Limb (tissue), 2 donors: ENCODE results near the gene HIVEP2.

Experiments
- DNase-seq, 2 donors: peaks; one replicate each; pipeline ENCODE4 v3.0.0-alpha.2; 2016; ENCODE audit errors: extremely low spot score in 2 of 2

Gene HIVEP2

GRCh38 chr6:142845143-142845571 lies 99.8 kb downstream of the HIVEP2 start:
- no peak for DNase-seq

DNA sequence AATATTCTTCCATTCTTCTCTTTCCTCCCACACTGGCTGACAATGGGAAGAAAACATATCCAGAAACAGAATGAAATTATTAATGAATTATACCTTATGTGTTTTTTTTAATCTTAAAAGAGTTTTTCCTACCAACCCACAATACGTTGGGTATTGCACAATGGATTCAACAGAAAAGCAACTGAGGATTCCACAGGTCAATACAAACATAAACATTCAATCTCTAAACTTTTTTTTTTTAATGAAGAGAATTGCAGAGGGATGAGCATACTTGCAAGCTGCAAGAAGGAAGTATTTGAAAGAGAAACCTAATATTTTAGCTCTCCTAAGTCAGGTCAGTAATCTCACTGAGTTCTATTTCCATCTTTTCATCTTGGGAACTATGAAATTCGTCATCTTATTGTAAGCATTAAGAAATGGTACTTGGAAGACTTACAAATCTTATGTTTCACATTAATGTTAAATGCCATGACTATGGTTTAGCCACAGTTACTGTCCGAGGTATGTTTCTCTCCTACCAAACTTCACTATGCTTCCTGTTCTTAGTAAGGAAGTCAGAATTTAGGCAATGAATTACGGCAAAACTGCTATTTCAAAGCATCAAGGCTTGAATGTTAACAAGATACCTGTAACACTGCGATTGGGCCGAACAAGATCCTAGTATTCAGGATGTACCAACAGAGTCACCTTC lies 100.8 kb downstream of the HIVEP2 start:
- no peak for DNase-seq

GRCh38 chr6:142843361-142843760 lies 101.6 kb downstream of the HIVEP2 start:
- DNase-seq = no peak

GRCh38 chr6:142842418-142843261 lies 102.3 kb downstream of the HIVEP2 start:
- DNase-seq = no peak

DNA sequence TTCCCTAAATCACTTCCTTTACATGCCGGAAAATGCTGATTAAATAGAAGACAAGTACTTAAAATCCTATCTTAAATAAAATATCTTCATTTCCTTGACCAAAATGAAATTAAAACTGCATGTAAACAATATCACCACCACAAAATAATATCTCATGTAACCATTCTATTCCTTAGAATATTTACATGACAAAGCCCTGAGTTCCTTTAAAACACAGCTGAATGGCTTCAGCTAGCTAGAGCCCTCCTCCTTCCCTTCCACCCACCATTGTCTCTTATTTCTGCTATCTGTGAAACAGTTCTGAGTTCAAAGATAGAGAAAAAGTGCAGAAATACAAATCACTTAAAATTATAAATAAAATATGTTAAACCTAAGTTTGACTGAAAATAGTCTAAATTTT lies 103.1 kb downstream of the HIVEP2 start:
- no peak for DNase-seq

DNA sequence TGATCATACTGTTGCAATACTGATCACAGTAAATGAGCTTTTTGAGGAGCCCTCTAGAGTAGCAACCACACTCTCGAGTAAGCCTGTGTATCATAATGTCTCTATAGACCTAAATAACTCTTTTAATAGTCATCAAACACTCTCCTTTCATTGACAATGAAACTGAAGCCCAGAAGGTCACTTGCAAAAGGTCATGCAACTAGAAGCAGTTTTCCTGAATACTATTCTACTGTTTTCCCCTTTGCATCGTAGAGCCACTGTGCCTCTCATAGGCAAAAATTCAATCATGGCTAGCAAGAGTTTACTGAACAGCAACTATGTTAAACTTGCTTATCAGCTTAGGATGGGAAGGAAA lies 105.3 kb downstream of the HIVEP2 start:
- no peak for DNase-seq

DNA sequence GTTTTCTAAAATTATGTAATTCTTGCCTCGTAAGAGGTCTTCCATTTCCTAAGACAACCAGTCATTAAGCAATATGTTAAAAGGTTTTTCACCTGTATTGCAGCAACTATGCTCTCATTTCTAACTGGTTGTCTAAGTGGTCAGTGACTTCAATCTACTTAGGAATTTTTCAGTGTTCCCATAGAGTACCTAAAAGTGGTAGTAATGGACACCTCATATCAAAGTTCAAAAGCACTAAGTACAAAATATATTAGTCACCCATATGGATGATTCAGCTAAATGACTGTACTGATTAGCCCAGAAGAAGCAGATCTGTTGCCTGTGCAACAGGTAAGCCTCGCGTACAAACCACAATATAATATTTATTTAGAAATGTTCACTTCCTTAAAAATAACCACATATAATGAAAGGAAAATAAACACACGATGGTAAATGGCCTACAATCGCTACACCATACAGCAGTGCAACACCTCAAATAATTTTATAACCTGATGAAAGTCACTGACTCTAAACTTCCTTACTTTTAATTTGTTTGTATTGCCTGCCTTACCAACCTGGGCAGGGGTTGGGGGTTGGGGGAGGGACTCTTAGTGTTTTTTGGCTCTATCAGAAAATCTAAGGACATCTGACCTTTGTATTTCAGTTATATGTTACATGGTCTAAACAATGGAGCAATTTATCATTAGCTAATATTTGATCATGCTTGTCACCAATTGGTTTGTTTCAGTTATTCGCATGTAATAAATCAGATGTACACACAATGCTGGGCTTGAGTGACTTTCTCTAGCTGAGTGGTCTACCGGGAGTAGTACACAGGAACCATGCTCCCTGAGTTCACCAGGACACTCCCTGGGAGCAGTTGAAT lies 105.9 kb downstream of the HIVEP2 start:
- DNase-seq = no peak

GRCh38 chr6:142835787-142836535 lies 109.0 kb downstream of the HIVEP2 start:
- no peak for DNase-seq

DNA sequence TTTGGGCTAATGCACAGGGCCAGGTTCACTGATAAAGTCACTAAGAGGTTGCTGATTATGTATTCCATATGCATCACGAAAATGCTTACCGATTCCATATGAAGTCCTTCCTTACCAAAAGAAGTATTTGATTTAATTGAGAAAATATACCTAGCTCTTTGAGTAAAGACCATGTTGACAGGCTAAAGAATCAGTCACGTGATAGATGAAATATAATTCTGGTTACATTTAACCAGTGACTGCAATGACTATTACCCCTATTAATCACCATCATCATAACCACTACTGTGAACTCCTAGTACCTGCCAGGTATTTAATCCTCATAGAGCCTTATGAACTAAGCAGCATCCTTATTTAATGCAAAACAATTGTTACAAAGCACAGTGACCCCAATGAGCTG lies 110.1 kb downstream of the HIVEP2 start:
- no peak for DNase-seq

- DNase-seq = no peak
These were observed 111.2 kb downstream of the HIVEP2 start for GRCh38 chr6:142833798-142834197.

DNA sequence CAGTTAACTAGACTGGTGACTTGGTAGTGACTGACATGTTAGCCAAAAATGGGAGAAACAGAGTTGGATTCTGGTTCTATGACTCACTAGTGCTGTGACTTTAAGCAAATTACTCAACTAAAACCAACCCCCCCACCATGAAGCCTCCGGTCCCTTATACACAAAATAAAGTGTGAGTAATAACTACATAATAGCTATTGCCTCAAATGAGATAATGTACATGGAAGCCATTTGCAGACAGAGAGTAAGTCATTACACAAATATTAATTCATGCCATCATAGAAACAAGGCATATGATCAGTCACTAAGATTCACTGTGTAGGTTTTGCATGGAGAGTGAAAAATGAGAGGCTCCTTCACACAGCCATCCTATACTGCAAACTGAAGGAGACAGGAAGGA lies 111.9 kb downstream of the HIVEP2 start:
- no peak for DNase-seq

DNA sequence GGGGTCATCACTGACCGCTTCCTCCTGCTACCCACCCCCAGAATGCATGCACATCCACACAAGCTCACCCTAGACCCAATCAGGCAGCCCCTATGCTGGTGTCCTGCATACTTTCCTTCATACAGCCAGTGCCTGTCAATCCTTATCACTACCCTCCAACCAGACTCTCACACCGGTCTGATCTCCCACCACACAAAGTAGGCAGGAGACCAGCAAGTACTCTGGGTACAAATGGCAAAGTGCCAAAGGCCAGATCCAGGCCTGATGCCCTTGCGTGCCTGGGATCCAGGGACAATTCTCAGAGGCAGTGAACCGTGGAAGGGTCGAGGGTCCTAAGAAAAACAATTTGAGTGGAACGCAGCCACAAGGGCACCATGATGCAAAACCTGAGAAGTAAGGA lies 114.2 kb downstream of the HIVEP2 start:
- DNase-seq = no peak

DNA sequence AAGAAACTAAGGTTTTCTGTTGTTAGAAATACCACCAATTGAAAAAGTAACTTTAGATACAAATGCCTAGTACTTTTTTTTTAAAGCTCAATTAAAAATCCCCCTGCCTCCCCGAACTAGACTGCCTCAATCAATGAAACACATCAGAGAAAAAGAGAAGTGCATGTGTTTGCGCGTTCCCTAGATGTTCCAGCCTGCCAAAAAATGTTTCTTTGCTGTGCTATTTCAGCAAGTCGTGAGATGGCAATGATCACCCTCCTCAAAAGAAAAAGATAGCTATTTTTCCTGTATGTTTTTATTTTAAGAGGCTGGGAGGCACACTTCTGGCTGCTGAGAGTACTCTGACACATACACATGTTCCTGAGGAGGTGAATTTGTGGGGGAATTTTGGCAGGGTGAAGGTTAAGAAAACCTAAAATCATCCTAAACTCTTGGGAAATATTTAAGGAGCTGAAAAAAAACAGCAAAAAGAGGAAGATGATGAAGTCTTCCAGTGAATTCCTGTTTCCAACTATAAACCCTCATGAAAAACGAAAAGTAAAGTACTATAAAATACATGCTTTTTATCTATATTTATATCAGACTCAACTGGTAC lies 114.8 kb downstream of the HIVEP2 start:
- DNase-seq = no peak

GRCh38 chr6:142829556-142829955 lies 115.4 kb downstream of the HIVEP2 start:
- DNase-seq = no peak

DNA sequence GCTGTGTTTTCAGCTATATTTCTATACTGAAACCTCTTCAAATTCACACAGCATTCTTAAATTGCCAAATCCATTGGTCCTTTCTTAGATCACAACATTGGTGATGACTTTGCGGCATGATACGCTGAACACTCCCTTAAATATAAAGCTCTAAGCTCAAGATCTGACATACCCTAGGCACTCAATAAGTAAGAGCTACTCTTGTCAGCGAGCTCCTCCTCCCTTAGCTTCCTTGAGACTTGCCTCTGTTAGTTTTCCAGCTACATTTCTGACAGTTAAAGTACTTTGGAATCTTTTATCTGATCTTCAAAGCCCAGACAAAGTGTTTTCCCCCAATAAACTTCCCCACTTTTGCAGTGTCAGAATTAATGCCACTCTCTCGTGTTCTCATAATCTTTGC lies 117.0 kb downstream of the HIVEP2 start:
- DNase-seq = no peak

- no peak for DNase-seq
These were observed 117.6 kb downstream of the HIVEP2 start for GRCh38 chr6:142827369-142827768.

DNA sequence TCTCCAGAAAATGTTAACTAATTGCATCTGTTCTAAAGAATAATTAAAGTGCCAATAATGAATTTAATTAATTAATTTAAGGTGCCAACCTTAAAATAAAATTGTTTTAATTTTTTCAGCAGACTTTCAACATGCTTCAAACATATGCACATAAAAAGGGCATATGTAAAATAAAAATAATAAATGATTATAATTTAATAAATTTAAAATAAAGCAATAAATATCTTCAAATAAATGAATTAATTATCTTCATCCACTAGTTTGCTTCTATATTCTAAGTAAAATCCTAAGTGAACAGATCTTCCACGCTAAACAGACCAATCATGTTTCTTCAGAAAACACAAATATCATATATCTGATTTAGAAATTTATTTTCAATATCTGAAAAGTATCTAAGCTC lies 119.2 kb downstream of the HIVEP2 start:
- DNase-seq = no peak

DNA sequence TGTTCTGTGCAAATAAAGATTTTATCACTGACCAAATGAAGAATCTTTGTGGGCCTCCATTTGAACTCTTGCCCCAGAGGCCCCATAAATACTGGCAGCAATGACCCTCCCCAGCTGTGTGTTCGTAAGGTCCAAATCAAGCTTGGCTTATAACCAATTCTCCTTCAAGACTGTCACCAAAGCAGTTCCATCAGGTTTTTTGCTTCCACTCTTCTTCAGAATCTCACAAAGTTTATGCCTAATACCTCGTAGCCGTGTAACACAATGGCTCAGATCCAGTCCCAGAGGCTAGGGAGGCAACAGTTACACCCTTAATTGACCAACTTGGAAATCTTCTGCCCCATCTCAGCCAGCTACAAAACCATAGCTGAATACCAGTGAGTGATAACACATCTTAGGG lies 120.5 kb downstream of the HIVEP2 start:
- DNase-seq = no peak

- no peak for DNase-seq
These were observed 121.6 kb downstream of the HIVEP2 start for GRCh38 chr6:142823256-142823902.

DNA sequence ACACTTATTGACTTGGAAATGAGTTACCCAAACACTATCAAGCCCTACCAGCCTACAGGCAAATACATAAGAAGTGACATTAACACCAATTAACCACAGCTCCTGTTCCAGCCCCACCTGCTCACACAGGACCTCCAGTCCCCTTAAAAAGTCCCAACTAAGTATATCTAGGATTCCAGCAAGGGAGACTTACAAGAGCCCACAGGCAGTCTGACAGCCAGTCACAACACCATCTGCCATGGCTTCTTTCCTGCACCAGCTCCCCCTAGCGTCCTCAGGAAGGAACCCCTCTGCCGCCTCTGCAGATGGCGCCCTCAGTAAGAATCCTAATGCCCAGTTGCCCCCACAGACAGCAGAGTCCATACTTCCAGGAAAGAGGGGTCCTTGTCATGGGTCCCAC lies 122.1 kb downstream of the HIVEP2 start:
- DNase-seq = peak in 1 of 2 donors; percentile 31
